Activated naive CD8-positive, alpha-beta T cell (primary cell): ENCODE data around the gene FILIP1L.

Experiments used
- H3K27ac Mint-ChIP-seq: one replicate; pipeline ENCODE4 v1.8.0; 2021; ENCODE audit warnings: mixed read lengths
- H3K27me3 Mint-ChIP-seq: one replicate; pipeline ENCODE4 v1.8.0; 2021; ENCODE audit warnings: mixed read lengths
- H3K36me3 Mint-ChIP-seq: one replicate; pipeline ENCODE4 v1.8.0; 2021; ENCODE audit warnings: mixed read lengths
- H3K4me1 Mint-ChIP-seq: one replicate; pipeline ENCODE4 v1.8.0; 2021; ENCODE audit warnings: low read depth, mixed read lengths
- H3K4me3 Mint-ChIP-seq: one replicate; pipeline ENCODE4 v1.8.0; 2021; ENCODE audit warnings: mild to moderate bottlenecking, mixed read lengths
- H3K9me3 Mint-ChIP-seq: one replicate; pipeline ENCODE4 v1.8.0; 2021; ENCODE audit warnings: low read depth, mixed read lengths

FILIP1L gene

DNA sequence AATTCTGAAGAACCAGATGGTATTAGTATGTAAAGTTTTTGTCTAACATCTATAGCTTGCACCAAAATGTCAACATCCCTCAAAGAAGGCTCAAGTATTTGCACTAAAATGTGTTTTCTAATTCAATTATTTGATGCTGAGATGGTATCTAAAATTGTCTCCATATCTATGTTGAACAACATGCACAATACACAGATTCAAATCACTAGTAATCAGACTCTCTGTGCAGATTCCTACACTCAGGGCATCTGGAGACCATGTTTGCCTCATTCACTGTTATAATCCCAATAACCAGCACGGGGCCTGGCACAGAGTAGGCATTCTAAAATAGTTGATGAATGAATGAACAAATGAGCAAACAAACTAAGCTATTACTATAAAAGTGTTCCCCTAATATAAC, 2.6 kb downstream of the FILIP1L start:
- H3K4me3 Mint-ChIP-seq = no peak overlapping the region
- no peaks in the 10 kb centered on the region for H3K27me3 Mint-ChIP-seq
- H3K9me3 Mint-ChIP-seq = no peaks in the 10 kb centered on the region
- peaks cover under 1% of the 10 kb centered on the region for H3K4me1 Mint-ChIP-seq
- no peak overlapping the region for H3K27ac Mint-ChIP-seq
- peaks cover 9% of the 10 kb centered on the region for H3K36me3 Mint-ChIP-seq

DNA sequence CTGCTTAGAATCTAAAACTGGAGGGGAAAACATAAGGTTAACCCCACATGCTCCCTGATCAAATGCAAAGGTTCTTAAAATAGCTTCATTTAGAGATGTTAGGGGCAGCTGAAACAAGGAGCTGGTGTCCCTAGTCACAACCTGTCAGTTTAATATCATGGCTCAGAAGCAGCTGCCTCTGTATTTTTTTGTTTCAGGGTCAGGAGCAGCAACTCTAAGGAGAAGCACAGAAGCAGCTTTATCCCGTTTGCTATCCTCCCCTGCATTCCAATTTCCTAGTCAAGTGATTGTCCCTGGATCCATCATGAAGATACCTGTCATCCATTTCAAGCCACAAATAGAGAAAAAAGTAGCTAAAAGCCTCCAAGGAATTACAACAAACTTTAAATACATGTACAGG, 4.1 kb downstream of the FILIP1L start:
- Mint-ChIP-seq H3K27me3 (no peaks in the 10 kb centered on the region), H3K36me3 (peaks cover 12% of the 10 kb centered on the region), H3K4me3 (no peak overlapping the region)

DNA sequence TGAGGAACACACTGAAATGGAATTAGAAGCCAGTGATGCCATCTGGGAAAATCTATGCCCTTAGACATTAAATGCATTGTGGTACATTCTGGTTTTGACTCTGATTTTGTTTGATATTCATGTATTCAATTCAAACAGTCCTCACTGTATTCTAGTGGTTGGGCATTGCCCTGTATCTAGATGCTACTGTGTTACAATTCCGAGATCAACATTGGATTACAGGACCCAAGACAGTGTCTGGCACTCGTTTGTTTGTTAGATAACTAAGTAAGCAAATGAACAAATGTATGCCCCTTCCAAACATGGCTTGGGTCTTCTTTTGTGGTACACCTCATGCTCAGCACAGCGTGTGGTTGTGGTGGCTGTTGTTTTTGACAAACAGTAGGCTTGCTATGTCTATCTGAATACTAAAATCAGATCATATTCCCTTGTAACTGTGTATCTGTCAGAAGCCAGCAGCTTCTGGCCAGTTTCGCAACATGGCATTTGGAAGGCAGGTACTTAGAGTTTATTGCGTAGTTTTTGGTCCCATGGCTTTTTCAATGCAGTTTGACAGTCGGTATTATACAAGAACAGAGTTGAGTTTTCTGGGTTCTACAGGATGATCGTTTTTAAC, 5.7 kb downstream of the FILIP1L start:
- Mint-ChIP-seq H3K4me1 (peaks cover 16% of the 10 kb centered on the region), H3K4me3 (no peak overlapping the region), H3K36me3 (peaks cover 9% of the 10 kb centered on the region), H3K9me3 (no peaks in the 10 kb centered on the region), H3K27ac (no peak overlapping the region), H3K27me3 (no peaks in the 10 kb centered on the region)

More for the DNA sequence above, 4.1 kb downstream of the FILIP1L start:
- H3K9me3 Mint-ChIP-seq = no peaks in the 10 kb centered on the region
- peaks cover 11% of the 10 kb centered on the region for H3K4me1 Mint-ChIP-seq
- H3K27ac Mint-ChIP-seq = no peak overlapping the region

DNA sequence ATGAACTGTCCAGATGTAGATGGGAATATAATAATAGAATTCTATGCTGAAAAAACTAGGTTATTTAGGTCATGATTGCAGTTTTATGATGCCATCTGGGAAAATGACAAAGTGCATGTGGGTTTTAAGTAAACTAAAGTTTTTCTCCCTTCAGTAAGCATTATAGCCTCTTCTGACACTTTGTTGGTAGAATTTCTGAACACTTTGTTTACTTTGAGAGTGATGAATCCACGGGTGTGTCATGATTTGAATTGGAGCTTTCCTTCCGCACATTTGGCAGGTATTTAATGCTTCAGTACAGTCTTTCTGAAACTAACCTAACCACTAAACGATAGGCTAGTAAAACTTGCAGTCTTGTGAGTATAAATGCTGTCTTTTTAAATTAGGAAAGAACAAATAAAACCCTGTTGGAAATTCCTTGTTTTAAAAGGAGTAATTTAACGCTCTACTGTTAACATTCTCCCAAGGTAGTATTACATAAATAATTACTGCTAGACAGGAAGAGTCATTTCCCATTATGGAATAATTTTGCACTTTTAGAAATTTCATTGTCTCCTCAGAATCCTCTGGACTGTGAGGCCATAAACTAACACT, 7.0 kb downstream of the FILIP1L start:
- H3K4me3 Mint-ChIP-seq = no peak overlapping the region
- peaks cover 16% of the 10 kb centered on the region for H3K4me1 Mint-ChIP-seq
- H3K9me3 Mint-ChIP-seq = no peaks in the 10 kb centered on the region
- no peaks in the 10 kb centered on the region for H3K27me3 Mint-ChIP-seq
- peaks cover 8% of the 10 kb centered on the region for H3K36me3 Mint-ChIP-seq
- H3K27ac Mint-ChIP-seq = no peak overlapping the region

DNA sequence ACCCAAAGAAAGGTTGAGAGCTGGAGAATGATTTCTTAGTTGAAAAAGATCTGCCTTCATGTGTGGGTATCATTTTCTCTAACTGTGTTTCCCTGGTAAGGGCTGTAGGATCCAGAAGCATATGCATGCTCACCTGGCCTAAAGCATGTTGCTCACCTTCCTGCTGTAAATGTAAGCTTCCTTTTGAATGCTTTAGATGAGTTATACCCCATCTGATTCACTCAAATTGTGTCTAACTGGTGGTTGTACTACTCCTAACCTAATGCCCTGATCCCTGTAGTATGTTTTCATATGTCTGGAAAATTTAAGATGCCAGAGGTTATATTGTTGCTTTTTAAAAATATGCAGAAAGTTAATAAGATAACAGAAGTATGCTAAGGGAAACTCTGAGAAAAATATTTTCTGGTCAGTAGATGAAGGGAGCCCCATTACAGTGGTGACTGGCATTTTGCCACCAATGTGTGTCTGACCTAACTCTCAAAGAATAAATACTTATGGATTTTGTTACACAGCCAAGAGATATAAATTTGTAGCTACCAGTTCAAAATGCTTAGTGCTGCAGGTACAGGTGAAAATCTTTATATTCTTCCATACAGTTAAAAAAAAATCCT, 7.7 kb downstream of the FILIP1L start:
- no peak overlapping the region for H3K4me3 Mint-ChIP-seq
- H3K27me3 Mint-ChIP-seq = no peaks in the 10 kb centered on the region
- H3K9me3 Mint-ChIP-seq = no peaks in the 10 kb centered on the region
- no peak overlapping the region for H3K27ac Mint-ChIP-seq
- peaks cover 8% of the 10 kb centered on the region for H3K36me3 Mint-ChIP-seq
- peaks cover 16% of the 10 kb centered on the region for H3K4me1 Mint-ChIP-seq

DNA sequence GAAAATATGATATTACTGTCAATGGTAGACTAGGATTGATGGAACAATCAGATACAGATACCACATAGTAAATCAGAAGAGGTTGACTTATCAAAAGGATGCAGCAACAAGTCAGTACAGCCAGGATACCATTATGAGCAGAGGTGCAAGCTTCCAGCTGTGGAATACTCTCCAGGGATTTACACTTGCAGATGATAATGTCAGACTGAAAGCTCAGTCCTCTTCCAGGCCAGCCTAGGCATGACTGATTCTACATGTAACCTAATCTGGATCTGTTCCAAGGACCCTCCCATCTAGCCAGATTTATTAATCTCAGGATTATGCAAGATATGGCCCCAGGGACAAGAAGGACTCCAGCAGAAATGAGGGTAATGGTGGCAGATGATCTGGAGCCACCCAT, 8.2 kb downstream of the FILIP1L start:
- no peak overlapping the region for H3K4me3 Mint-ChIP-seq
- peaks cover 10% of the 10 kb centered on the region for H3K36me3 Mint-ChIP-seq
- H3K27ac Mint-ChIP-seq = peak overlapping the region; percentile 74
- peaks cover 16% of the 10 kb centered on the region for H3K4me1 Mint-ChIP-seq
- H3K9me3 Mint-ChIP-seq = peaks cover 1% of the 10 kb centered on the region
- no peaks in the 10 kb centered on the region for H3K27me3 Mint-ChIP-seq

DNA sequence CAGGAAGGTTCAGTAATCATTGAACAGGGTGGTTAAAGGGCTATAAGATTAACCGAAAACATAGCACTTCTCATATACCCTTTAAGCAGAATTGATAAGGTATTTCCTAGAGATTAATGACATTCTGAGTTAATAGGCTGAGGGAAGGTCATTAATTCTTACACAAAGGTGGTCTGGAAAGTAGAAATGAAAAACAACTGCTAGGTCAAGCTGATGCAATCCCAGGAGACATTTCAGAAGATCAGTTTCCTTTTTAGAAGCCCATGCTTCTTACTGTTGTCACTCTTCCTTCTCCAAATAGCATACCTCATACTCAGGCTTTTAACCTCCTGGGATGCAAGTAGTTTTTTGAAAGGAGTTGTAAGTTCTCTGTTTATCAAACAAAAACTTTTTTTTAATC, 8.8 kb downstream of the FILIP1L start:
- H3K27me3 Mint-ChIP-seq = no peaks in the 10 kb centered on the region
- no peak overlapping the region for H3K4me3 Mint-ChIP-seq
- H3K36me3 Mint-ChIP-seq = peaks cover 13% of the 10 kb centered on the region
- peaks cover 16% of the 10 kb centered on the region for H3K4me1 Mint-ChIP-seq
- H3K9me3 Mint-ChIP-seq = peaks cover 3% of the 10 kb centered on the region
- H3K27ac Mint-ChIP-seq = peak overlapping the region; percentile 74

DNA sequence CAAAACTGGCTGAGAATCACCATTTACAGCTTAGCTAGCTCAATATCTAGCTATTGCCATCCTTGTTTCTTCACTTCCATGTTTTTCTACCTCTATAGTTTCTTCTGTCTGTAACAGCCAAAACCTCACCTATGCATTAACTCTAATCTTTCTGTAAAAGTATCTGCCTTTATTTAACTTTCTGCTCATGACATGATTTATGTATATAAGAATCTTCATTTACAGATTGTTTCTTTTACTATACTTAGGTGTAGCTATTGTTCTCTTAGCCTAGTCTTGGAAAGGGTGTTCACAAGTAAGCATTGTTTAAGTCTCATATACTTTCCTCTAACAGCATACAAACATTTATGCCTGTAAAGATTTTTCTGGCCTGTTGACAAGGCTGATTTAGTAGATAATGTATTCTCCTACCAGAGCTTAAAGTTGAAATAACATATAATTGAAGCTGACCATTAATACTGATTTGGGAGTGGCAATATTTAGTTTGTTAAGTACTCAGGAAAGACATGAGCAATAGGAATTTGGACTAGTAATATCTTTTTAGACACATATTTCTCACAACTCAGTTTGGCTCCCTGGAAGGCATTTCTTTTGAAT, 9.4 kb downstream of the FILIP1L start:
- Mint-ChIP-seq H3K4me3 (no peak overlapping the region), H3K27ac (peak overlapping the region; percentile 74), H3K4me1 (peaks cover 16% of the 10 kb centered on the region)

DNA sequence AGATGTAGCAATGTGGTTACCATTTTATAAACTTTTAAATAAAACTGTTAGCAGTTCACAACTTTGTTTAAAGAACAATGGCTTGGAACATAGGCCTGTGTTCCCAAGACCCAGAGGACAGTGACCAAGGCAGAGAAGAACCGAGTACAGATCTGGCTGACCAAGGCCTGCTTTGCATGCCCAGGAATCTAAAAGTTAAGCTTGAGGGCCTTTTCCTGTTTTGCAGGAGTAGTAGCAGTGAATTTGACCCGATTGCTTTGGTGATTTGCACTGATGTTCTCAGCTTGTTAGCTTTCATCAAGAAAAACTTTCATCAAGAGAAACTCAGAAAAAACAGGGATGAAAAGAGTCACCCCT, 9.9 kb downstream of the FILIP1L start:
- Mint-ChIP-seq H3K27me3 (no peaks in the 10 kb centered on the region), H3K9me3 (peaks cover 3% of the 10 kb centered on the region), H3K27ac (peak overlapping the region; percentile 48), H3K4me3 (no peak overlapping the region), H3K36me3 (peaks cover 17% of the 10 kb centered on the region), H3K4me1 (peaks cover 16% of the 10 kb centered on the region)

More for the DNA sequence above, 9.4 kb downstream of the FILIP1L start:
- H3K36me3 Mint-ChIP-seq = peaks cover 14% of the 10 kb centered on the region
- no peaks in the 10 kb centered on the region for H3K27me3 Mint-ChIP-seq
- peaks cover 3% of the 10 kb centered on the region for H3K9me3 Mint-ChIP-seq

DNA sequence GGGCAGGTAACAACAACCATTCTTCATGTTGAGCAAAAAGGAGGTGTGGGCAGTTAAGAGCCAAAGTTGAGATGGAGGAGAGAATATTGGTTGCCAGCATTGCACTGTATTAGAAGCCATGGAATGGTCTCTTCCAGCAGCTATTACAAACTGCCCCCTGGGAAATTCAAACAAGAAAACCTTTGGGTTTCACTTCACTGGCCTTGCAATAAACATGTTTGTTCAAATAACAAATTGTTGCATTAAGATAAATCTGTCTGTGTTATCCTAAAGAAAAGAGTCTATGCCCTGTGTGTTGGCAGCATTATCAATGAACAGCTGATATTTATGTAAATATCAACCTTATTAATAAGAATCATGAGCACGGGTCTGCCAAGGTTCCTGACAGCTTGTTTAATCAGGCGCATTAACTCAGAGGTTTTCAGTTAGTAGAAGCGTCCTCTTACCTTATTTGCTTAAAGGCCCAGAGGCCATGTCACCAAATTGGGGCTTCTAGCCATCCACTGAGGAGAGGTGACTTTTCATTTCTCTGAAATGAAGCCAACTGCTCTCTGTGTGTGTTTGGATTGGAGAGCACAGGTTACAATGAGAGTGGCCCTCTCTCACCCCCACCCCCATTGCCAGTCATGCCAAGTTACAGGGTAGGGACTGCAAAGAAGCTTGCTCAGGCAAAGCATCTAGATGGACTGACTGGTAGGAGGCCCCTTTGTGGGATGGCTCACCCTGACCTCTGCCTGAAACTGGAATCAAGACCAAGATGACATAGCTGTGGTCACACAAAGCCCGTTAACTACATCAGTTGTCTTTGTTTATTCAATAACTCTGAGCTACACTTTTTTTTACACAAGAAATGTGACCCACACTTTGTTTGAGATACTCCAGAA, 10.5 kb downstream of the FILIP1L start:
- Mint-ChIP-seq H3K4me3 (no peak overlapping the region), H3K36me3 (peaks cover 17% of the 10 kb centered on the region), H3K4me1 (peaks cover 16% of the 10 kb centered on the region), H3K27me3 (no peaks in the 10 kb centered on the region), H3K9me3 (peaks cover 3% of the 10 kb centered on the region), H3K27ac (peak overlapping the region; percentile 48)

DNA sequence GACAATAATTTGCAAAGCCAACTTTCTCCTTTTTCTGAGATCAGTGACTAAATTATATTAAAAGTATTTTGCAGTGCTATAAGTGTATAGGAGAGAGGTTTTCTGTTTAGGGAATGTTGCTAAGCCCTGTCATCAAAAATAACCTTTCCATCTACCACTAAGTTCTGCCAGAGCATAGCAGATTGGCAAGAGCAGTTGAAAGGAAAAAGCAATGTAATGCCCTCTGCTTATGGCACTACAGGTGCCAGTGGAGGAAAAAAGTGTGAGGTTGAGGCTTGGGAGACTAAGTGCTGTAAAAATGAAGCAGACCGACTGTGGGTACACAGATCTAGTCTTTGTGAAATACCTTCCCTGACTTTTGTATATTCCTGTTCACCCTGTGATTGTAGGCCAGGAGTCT, 11.5 kb downstream of the FILIP1L start:
- H3K9me3 Mint-ChIP-seq = peaks cover 3% of the 10 kb centered on the region
- H3K36me3 Mint-ChIP-seq = peaks cover 15% of the 10 kb centered on the region
- no peak overlapping the region for H3K27ac Mint-ChIP-seq
- H3K4me1 Mint-ChIP-seq = peaks cover 16% of the 10 kb centered on the region
- no peaks in the 10 kb centered on the region for H3K27me3 Mint-ChIP-seq
- H3K4me3 Mint-ChIP-seq = no peak overlapping the region

DNA sequence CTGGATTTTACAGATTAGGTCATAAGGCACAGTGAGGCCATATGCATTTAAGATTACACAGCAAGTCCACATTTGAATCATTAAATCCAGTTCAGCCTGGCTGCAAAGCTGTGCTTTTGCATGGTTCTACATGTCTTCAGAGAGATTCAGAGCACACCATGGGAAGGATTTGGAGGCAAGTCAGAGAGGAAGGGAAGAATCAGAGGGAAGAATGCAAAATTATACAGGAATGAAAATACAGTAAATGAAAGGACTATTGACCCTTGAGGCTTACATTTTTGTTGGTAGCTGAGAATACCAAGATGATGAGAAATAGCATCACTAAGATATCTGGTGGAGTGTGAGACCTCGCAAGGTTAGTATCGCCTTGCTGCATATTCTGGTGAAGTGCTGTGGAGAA, 13.9 kb downstream of the FILIP1L start:
- H3K4me3 Mint-ChIP-seq = no peak overlapping the region
- peaks cover 3% of the 10 kb centered on the region for H3K9me3 Mint-ChIP-seq
- peaks cover 16% of the 10 kb centered on the region for H3K36me3 Mint-ChIP-seq
- no peak overlapping the region for H3K27ac Mint-ChIP-seq
- H3K27me3 Mint-ChIP-seq = no peaks in the 10 kb centered on the region
- peaks cover 7% of the 10 kb centered on the region for H3K4me1 Mint-ChIP-seq

DNA sequence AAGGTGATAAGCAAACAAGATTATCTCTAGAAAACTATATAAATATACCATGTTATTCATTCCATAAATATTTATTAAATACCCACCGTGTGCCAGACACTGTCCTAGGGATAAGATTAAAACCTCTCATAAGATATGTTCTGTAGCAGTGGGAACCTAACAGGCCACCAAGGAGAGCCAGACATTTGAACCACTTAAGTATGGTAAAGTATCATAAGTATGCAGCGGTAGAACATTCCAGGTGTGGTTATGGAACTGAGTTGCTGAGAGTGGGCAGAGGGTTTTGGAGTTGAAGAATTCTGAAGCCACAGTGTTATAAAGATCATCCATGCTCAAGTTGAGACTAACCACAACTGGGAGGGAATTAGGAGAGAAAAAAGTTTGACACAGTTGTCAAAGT, 14.7 kb downstream of the FILIP1L start:
- H3K9me3 Mint-ChIP-seq = peaks cover 3% of the 10 kb centered on the region
- H3K4me1 Mint-ChIP-seq = no peaks in the 10 kb centered on the region
- no peak overlapping the region for H3K27ac Mint-ChIP-seq
- peaks cover 16% of the 10 kb centered on the region for H3K36me3 Mint-ChIP-seq
- H3K4me3 Mint-ChIP-seq = no peak overlapping the region
- no peaks in the 10 kb centered on the region for H3K27me3 Mint-ChIP-seq

DNA sequence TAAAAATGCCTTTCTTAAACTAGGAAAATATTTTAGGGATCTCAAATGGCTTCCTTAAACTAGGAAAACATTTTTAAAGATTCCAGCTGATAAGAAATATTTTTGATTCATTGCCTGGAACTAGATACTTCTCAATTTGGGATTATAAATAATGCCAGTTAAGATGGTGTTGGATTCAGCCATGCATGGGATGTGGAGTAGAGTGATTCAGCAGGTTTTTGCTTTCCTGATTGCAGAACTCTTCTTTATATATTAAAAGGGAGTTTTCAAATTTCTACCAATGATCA, 15.6 kb downstream of the FILIP1L start:
- Mint-ChIP-seq H3K36me3 (peaks cover 18% of the 10 kb centered on the region), H3K4me3 (no peak overlapping the region), H3K27ac (no peak overlapping the region), H3K4me1 (no peaks in the 10 kb centered on the region), H3K27me3 (no peaks in the 10 kb centered on the region), H3K9me3 (peaks cover 3% of the 10 kb centered on the region)
